Activated CD4-positive, alpha-beta T cell treated with anti-CD3 and anti-CD28 coated beads, Interleukin-2, amount 10 ng/mL, durations not matched to agents 7 days and 5 days (primary cell): Measurements from ENCODE around the gene DLEC1. TPM values are rescaled to one million over a fixed set of nuclear protein-coding genes. Genes with fewer than 3 reads are reported as not detected.
A peak's percentile ranks its signal among the peaks of the same experiment; 100 is the strongest.

Experiments used
- CTCF ChIA-PET: fragments of 350-600 bp; sonication (Branson Sonifier 250); formaldehyde crosslinking; loops from one replicate; lab custom pipeline; 2021; ENCODE audit warnings: antibody characterized with exemption; lab: Charles Lee
- POLR2A ChIA-PET: fragments of 350-600 bp; sonication (Branson Sonifier 250); formaldehyde crosslinking; loops from one replicate; lab custom pipeline; 2021; ENCODE audit warnings: antibody characterized with exemption; lab: Charles Lee
- DNase-seq: peaks from one replicate; pipeline ENCODE4 v3.0.0-alpha.2; 2020
- H3K27ac Mint-ChIP-seq: one replicate; pipeline ENCODE4 v1.8.0; 2021; ENCODE audit warnings: mild to moderate bottlenecking, moderate library complexity, mixed read lengths
- H3K27me3 Mint-ChIP-seq: one replicate; pipeline ENCODE4 v1.8.0; 2021; ENCODE audit warnings: mixed read lengths
- H3K36me3 Mint-ChIP-seq: one replicate; pipeline ENCODE4 v1.8.0; 2021; ENCODE audit warnings: low read depth, mixed read lengths
- H3K4me1 Mint-ChIP-seq: one replicate; pipeline ENCODE4 v1.8.0; 2021; ENCODE audit warnings: mixed read lengths
- H3K4me3 Mint-ChIP-seq: one replicate; pipeline ENCODE4 v1.8.0; 2021; ENCODE audit warnings: mild to moderate bottlenecking, moderate library complexity, mixed read lengths
- H3K9me3 Mint-ChIP-seq: one replicate; pipeline ENCODE4 v1.8.0; 2021; ENCODE audit warnings: mixed read lengths
- total RNA-seq, 2 experiments: library from RNA; stranded (reverse); gene quantifications; one replicate each; pipeline ENCODE4 v1.2.3, GENCODE V29; 2021

Gene DLEC1
- total RNA-seq, 2 experiments from 2014 or later, result 1.4 to 2.3 TPM

DNA sequence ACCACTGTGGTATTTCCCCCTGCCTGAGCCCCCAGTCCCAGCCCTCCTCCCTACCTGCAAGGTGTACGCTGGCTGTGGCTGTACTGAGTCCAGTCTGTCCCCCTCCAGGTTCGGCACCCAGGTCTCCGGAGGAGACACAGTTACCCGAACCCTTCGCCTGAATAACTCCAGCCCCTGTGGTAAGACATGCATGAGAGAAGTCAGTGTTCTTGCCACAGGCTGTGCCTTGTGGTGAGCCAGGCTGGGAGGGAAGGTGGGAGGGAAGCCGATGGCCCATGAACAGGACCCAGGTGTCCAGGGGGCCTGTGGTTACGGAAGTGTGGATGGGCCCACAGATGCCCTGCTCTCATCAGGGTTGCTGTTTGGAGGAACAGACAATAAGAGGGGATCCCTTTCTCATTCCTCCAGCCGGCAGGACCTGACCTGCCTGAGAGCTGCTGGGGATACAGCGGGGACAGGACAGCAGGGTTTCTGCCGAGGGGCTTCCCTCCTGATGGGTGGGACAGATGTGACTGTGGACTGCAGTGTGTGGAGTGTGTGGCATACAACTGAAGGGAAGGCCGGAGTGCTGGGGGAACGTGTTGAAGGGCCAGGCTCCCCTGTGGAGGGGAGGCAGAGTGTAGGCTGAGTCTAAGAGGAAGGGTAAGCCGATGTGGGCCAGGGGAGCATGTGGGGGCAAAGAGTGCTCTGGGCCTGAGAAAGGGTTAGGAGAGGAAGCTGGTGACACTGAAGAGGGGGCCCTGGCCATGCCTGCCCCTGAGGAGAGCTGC, 76.1 kb downstream of the DLEC1 start:
- POLR2A ChIA-PET, result interaction anchor here (0.6 kb wide), 1 partner anchor 106 kb away, joined by 3 read pairs; no protein-coding TSS in a partner anchor
- Mint-ChIP-seq H3K9me3 (no peaks in the 10 kb centered on the region), H3K4me1 (peaks cover 8% of the 10 kb centered on the region), H3K4me3 (no peak overlapping the region), H3K36me3 (peaks cover 6% of the 10 kb centered on the region), H3K27me3 (no peaks in the 10 kb centered on the region), H3K27ac (no peak overlapping the region)
- CTCF ChIA-PET, result no interaction called here
- no peak for DNase-seq

DNA sequence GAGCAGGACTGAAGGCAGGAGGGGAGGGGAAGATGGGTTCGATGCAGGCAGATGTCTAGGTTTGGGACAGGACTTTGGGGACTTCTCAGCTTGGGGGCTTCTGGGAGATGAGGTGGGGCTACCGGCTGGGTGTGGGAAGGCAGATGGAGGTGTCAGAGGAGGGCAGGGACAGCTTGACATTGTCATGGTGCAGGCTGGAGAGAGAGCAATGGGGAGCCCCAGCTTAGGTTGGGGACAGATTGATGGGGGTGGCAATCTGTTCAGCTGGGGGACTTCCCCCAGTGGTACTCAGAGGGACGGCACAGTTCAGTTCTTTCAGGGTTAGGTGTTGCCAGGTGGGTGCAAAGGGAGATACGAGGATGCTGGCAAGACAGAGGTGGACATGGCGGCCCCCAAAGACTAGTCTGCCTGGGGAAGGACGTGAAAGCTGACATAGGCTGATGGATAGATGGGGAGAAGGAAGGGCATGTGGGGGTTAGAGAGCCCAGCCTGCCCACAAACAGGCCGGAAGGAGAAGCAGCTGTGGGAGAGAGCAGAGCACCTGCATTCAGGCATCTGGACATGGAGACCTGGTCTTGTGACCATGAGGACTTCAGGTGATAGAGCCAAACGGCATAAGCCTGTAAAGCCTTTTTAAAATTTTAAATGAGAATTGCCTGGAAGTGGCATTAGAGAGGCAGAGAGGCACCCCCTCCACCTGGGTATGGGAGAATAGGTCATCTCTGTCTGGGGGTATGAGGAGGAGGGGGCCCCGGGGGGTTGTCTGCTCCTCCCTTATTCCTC, 76.8 kb downstream of the DLEC1 start:
- H3K9me3 Mint-ChIP-seq, result no peaks in the 10 kb centered on the region
- ChIA-PET CTCF (interaction anchor here (0.7 to 1.9 kb wide), 4 partner anchors 12 to 231 kb away, joined by 3 to 4 read pairs (median 4); partner anchors contain the start of gene XYLB), POLR2A (no interaction called here)
- H3K4me1 Mint-ChIP-seq, result peaks cover 8% of the 10 kb centered on the region
- H3K27me3 Mint-ChIP-seq, result no peaks in the 10 kb centered on the region
- H3K36me3 Mint-ChIP-seq, result peaks cover 11% of the 10 kb centered on the region
- H3K27ac Mint-ChIP-seq, result no peak overlapping the region
- H3K4me3 Mint-ChIP-seq, result no peak overlapping the region
- no peak for DNase-seq

DNA sequence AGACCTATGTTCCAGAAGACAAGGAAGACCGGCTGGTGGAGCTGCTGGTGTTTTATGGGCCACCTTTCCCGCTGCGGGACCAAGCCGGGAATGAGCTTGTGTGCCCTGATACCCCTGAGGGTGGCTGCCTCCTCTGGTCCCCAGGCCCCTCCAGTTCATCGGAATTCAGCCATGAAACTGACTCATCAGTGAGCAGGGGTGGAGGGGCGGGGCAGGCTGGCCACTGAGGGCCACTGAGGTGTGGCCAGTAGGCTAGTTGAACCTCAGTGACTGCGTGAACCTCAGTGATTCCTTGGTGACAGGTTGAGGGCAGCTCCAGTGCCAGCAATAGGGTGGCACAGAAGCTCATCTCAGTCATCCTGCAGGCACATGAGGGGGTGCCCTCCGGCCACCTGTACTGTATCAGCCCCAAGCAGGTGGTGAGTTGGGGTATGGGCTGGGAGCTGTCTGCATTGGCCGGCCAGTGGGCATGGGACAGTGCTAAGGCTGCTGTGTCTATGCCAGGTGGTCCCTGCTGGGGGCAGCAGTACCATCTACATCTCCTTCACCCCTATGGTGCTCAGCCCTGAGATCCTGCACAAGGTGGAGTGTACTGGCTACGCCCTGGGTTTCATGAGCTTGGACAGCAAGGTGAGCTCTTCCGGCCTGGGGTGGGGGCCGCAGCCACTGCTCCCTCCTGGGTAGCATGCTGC, 77.6 kb downstream of the DLEC1 start:
- Mint-ChIP-seq H3K4me1 (peaks cover 8% of the 10 kb centered on the region), H3K27me3 (no peaks in the 10 kb centered on the region), H3K4me3 (no peak overlapping the region), H3K36me3 (peaks cover 13% of the 10 kb centered on the region), H3K27ac (no peak overlapping the region), H3K9me3 (no peaks in the 10 kb centered on the region)
- CTCF ChIA-PET, result interaction anchor here (0.6 to 1.9 kb wide), 11 partner anchors 10 to 365 kb away, joined by 3 to 5 read pairs (median 3); partner anchors contain the start of genes OXSR1 and XYLB
- no peak for DNase-seq
- POLR2A ChIA-PET, result interaction anchor here (0.5 kb wide), 1 partner anchor 1081 kb away, joined by 3 read pairs; no protein-coding TSS in a partner anchor

DNA sequence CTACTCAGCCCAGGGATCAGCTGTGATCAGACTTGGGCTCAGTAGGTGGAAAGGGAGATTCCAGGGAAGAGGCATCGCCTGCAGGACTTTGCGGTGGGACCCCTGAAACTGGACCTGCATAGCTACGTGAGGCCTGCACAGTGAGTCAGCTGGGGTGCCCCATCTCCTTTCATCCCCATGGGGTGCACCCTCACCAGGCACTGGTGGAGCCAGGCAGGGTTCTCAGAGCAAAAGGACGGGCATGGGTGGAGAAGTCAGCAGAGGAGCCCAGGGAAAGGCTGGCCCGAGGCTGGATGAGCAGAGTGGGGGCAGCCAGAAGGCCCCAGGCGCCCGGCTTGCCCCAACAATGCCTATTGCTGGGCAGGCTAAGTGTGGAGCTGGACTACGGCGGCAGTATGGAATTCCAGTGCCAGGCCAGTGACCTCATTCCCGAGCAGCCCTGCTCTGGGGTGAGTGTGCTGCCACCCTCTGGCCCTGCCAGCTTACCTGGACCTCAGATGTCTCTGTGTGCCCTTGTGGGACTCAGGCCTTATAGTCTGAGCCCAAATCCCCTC, 78.2 kb downstream of the DLEC1 start:
- ChIA-PET POLR2A (no interaction called here), CTCF (interaction anchor here (0.6 to 1.9 kb wide), 13 partner anchors 9 to 364 kb away, joined by 3 to 5 read pairs (median 3); partner anchors contain the start of genes ACAA1, OXSR1 and XYLB)
- Mint-ChIP-seq H3K4me3 (no peak overlapping the region), H3K4me1 (peaks cover 8% of the 10 kb centered on the region), H3K27ac (no peak overlapping the region), H3K27me3 (no peaks in the 10 kb centered on the region), H3K36me3 (peaks cover 17% of the 10 kb centered on the region), H3K9me3 (no peaks in the 10 kb centered on the region)
- DNase-seq, result no peak

DNA sequence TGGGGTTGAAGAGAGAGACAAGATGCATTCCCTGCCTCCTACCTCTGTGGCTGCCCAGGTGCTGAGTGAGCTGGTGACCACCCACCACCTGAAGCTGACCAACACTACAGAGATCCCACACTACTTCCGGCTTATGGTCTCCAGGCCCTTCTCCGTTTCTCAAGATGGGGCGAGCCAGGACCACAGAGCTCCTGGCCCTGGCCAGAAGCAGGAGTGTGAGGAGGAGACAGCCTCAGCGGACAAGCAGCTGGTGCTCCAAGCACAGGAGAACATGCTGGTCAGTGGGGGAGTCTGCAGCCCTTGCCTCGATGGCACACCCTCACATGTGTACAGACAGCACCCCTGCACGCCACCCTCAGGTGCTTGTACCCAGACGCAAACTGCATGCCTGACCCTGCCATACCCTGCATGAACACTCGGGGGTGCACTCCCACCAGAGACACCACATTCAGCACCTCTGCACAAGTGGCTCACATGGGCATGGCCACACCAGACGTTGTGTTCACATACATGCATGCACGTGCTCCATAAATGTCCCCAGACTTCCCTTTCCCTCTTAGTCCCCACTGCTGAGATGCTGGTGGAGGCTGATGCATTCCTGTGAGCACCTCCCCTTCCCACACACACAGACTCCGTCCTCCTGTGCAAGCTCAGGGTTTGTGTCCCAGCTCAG, 78.9 kb downstream of the DLEC1 start:
- peaks cover 8% of the 10 kb centered on the region for H3K4me1 Mint-ChIP-seq
- no peaks in the 10 kb centered on the region for H3K27me3 Mint-ChIP-seq
- no peaks in the 10 kb centered on the region for H3K9me3 Mint-ChIP-seq
- no peak overlapping the region for H3K27ac Mint-ChIP-seq
- POLR2A ChIA-PET, result no interaction called here
- peaks cover 22% of the 10 kb centered on the region for H3K36me3 Mint-ChIP-seq
- CTCF ChIA-PET, result interaction anchor here (0.7 to 2.0 kb wide), 13 partner anchors 8 to 363 kb away, joined by 3 to 7 read pairs (median 4); partner anchors contain the start of gene ACAA1
- DNase-seq, result peak; percentile 84
- H3K4me3 Mint-ChIP-seq, result no peak overlapping the region

DNA sequence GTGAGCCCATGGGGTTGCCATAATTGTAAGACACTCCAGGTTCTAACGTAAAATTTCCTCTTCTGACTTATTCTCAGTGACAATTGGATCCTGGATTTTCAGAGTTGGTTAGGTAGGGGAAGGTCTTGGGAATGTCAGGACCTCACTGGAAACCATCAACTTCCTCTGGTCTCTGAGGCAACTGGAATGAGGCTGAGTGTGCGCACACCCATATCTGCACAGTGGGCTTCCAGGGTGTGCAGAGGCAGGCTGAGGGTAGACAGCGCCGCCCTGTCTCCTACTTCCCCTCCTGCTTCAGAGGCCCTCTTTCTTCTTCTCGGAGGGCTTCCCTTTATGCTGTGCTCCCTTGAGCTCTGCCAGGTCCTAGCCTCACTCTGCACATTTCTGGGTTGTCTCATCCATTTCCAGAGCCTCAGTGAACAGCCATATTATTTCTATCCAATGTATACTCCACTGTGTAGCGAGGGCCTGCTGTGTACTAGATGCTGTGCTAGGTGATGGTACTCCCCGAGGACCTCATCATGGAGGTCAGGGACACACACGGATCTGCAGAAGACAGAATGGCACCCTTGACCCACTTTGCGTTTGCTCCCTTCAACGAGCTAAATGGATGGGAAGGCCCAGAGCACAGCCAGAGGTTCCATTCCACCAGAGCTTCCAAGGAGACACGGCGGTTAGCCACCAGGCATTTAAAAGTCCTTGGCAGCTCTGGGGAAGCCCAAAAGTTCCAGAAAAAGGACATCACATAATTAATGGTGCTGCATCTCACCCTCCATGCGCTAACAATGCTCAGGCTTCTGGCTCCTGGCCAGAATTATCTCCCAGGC, 79.6 kb downstream of the DLEC1 start:
- ChIA-PET CTCF (interaction anchor here (0.9 to 2.0 kb wide), 11 partner anchors 9 to 228 kb away, joined by 3 to 15 read pairs (median 4); partner anchors contain the start of genes ACAA1 and XYLB), POLR2A (no interaction called here)
- Mint-ChIP-seq H3K4me3 (no peak overlapping the region), H3K36me3 (peaks cover 28% of the 10 kb centered on the region), H3K9me3 (no peaks in the 10 kb centered on the region), H3K4me1 (peaks cover 8% of the 10 kb centered on the region), H3K27me3 (no peaks in the 10 kb centered on the region), H3K27ac (peak overlapping the region; percentile 46)
- no peak for DNase-seq

DNA sequence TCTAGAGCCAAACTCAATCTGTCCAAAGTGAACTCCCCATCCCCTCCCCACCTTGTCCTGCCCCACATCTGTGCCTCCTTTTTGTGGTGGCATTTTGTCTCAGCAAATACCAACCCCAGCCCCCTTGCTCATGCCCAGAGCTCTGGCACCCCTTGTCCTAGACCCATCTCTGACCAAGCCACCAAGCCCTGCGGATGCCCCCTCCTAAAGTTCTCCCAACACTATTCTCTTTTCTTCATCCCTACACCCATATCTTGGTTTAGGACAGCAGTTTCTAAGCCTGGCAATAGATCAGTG, 80.2 kb downstream of the DLEC1 start:
- H3K36me3 Mint-ChIP-seq, result peaks cover 28% of the 10 kb centered on the region
- peaks cover 8% of the 10 kb centered on the region for H3K4me1 Mint-ChIP-seq
- H3K4me3 Mint-ChIP-seq, result no peak overlapping the region
- POLR2A ChIA-PET, result interaction anchor here (0.7 kb wide), 1 partner anchor 18 kb away, joined by 7 read pairs; the partner anchor contains the start of gene ACAA1
- no peak for DNase-seq
- CTCF ChIA-PET, result interaction anchor here (0.9 to 2.0 kb wide), 8 partner anchors 9 to 227 kb away, joined by 3 to 15 read pairs (median 4); partner anchors contain the start of gene XYLB
- H3K27ac Mint-ChIP-seq, result peak overlapping the region; percentile 54
- H3K27me3 Mint-ChIP-seq, result no peaks in the 10 kb centered on the region
- no peaks in the 10 kb centered on the region for H3K9me3 Mint-ChIP-seq

DNA sequence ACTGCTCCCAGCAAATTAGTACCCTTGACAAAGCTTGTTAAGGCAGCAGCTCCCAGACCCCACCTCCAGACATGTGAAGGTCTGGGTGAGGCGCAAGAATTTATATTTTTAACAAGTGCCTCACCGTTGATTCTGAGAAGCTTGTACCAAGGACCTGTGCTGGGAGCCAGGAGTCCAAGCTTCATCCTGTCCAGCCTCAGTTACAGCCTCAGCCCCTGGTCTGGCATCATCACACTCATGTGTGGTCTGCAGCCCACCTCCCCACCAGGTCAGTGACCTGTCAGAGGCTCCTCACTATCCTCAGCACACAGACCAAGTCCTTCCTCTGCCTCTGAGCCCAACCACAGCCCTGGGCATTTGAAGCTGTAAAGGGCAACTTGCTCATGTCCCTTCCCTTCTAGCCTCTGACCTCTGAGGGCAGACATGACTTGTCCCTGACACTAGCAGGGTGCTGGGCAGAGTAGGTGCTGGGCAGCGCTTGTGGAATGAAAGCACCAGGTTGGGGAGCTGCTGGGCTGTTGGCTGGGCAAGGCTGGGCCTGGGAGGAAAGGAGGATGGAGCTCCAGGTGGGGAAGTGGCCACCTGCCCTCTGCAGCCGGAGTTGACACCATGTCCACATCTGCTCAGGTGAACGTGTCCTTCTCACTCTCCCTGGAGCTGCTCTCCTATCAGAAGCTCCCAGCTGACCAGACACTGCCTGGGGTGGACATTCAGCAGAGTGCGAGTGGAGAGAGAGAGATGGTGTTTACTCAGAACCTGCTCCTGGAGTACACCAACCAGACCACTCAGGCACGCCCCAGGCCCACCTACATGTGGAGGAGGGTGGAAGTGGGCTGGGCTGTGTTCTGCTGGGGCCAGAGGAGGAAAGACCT, 81.0 kb downstream of the DLEC1 start:
- ChIA-PET POLR2A (interaction anchor here (0.7 kb wide), 1 partner anchor 17 kb away, joined by 7 read pairs; the partner anchor contains the start of gene ACAA1), CTCF (interaction anchor here (1.2 to 2.0 kb wide), 5 partner anchors 10 to 226 kb away, joined by 3 to 15 read pairs (median 4); partner anchors contain the start of gene XYLB)
- Mint-ChIP-seq H3K27me3 (no peaks in the 10 kb centered on the region), H3K4me1 (peaks cover 8% of the 10 kb centered on the region), H3K36me3 (peaks cover 36% of the 10 kb centered on the region), H3K27ac (peak overlapping the region; percentile 54), H3K9me3 (no peaks in the 10 kb centered on the region), H3K4me3 (no peak overlapping the region)
- DNase-seq, result no peak

DNA sequence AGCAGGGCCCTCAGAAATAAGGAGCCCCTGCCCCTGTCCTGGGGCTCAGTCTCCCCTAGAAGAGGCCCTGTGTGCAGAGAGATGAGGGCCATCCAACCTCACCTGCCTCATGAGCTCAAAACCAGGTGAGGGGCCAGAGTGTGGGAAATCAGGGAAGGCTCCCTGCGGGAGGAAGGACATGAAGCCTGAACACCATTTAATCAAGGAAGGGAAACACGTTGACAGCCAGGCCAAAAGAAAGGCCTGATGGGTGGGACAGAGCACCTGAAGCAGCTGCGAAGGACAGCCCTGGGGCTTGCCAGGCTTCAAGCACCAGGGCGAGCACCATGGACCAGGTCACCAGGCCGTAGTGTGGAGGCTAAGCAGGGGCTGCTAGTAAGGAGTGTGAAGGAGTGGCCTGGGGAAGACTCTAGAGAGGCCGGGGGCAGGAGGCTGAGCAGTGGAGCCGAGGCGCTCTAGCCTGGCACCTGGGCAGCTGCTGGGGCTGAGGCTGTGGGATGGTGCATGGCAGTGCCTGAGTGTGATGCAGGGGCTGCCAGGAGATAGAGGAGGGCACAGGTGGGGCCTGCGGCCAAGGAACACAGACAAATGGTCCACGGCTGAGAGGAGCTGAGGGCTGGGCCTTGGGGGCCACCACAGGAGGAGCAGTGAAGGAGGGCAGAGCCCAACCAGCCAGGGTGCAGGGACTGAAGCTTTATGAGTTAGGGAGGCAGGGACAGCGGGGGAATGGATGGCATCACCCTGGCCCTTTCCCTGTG, 81.9 kb downstream of the DLEC1 start:
- peaks cover 44% of the 10 kb centered on the region for H3K36me3 Mint-ChIP-seq
- ChIA-PET CTCF (interaction anchor here (0.6 to 1.8 kb wide), 2 partner anchors 223 to 851 kb away, joined by 4 to 6 read pairs; no protein-coding TSS in a partner anchor), POLR2A (no interaction called here)
- no peak overlapping the region for H3K4me3 Mint-ChIP-seq
- no peaks in the 10 kb centered on the region for H3K9me3 Mint-ChIP-seq
- H3K27me3 Mint-ChIP-seq, result no peaks in the 10 kb centered on the region
- H3K4me1 Mint-ChIP-seq, result peaks cover 8% of the 10 kb centered on the region
- DNase-seq, result no peak
- H3K27ac Mint-ChIP-seq, result no peak overlapping the region

DNA sequence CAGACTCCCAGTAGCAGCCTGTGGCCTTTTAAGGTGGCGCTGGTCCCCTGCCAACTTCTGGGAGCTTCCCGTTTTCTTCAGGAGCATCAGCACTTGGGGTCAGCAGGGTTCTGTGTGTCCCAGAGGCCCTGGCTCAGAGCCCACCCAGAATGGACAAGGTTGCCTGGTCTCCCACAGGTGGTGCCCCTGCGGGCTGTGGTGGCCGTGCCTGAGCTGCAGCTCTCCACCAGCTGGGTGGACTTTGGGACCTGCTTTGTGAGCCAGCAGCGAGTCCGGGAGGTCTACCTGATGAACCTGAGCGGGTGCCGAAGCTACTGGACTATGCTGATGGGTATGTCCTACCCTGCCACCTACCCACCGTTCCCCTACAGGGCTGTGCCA, 82.4 kb downstream of the DLEC1 start:
- Mint-ChIP-seq H3K27me3 (no peaks in the 10 kb centered on the region), H3K4me1 (peaks cover 8% of the 10 kb centered on the region), H3K9me3 (no peaks in the 10 kb centered on the region), H3K36me3 (peaks cover 48% of the 10 kb centered on the region), H3K27ac (no peak overlapping the region), H3K4me3 (no peak overlapping the region)
- ChIA-PET POLR2A (interaction anchor here (0.6 kb wide), 1 partner anchor 353 kb away, joined by 3 read pairs; no protein-coding TSS in a partner anchor), CTCF (interaction anchor here (1.8 kb wide), 1 partner anchor 223 kb away, joined by 4 read pairs; no protein-coding TSS in a partner anchor)
- DNase-seq, result no peak
